ENCODE data around the gene ABCC5. TPM values are rescaled to one million over a fixed set of nuclear protein-coding genes. Genes with fewer than 3 reads are reported as not detected.
"Not testable (repeated sequence)": the region's sequence is repeated elsewhere in the genome, so short reads cannot be mapped to it uniquely, and the experiment has no call there.

Gene ABCC5
- total and polyA plus RNA-seq, 2 experiments from 2014 or later = 27.8 to 41.4 TPM

DNA sequence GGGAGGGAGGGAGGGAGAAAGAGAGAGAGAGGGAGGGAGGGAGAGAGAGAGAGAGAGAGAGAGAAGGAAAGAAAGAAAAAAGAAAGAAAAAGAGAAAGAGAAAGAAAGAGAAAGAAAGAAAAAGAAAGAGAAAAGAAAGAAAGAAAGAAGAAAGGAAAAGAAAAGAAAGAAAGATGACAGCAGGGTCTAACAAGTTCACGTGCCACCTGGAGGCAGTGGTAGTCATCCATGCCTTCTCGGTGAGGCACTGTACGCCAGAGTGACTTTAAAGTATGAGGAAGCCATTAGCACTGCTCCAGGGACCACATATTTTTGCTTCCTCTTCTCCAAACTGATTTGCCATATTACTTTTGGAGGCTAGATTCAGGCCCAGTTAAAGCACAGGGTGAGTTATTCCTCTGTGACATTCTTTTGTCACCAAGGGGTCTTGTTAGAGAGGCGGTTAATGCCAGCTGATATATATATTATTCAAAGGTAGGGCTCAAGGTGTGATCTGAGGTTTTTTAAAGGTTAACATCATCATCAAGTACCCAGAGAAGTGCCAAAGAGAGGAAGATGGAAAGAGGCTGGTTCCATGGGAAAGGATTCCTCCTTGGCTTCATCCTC is 13.6 kb upstream of the ABCC5 start, which contains the start of gene HTR3D:
TSS of gene HTR3D (plus strand) at position 556 of the 606 bp plus-strand sequence. CDS start at position 556, 0 bp downstream.
- no peak for DNase-seq (ENCODE audit: low spot score)
- H3K27ac ChIP-seq = no peak within 1 kb of the TSS
- no peaks in the 10 kb centered on the region for H3K36me3 ChIP-seq (replicated peaks; ENCODE audit: insufficient read depth, low read depth)
- no peak within 1 kb of the TSS for H3K4me3 ChIP-seq
- H3K4me2 ChIP-seq = no peak within 1 kb of the TSS
- TF ChIP-seq EZH2 (IDR thresholded peaks at IDR 0.05; ENCODE audit: borderline replicate concordance) (no peak), EZH2phosphoT487 (IDR thresholded peaks at IDR 0.05; ENCODE audit: low read depth, severe bottlenecking, unreplicated experiment) (no peak)
- H4K20me1 ChIP-seq (ENCODE audit: insufficient read depth, poor library complexity, severe bottlenecking) = no peaks in the 10 kb centered on the region
- H3K79me2 ChIP-seq = no peaks in the 10 kb centered on the region
- no peaks in the 10 kb centered on the region for H3K4me1 ChIP-seq (ENCODE audit: insufficient read depth)
- no peak within 1 kb of the TSS for H2AFZ ChIP-seq
- WGBS (ENCODE audit: low lambda C conversion rate, missing lambda C conversion rate) = 84% methylated on average over 4 of the region's 4 CpGs
- H3K9me3 ChIP-seq (ENCODE audit: low read depth) = no peaks in the 10 kb centered on the region
- H3K9me2 ChIP-seq (replicated peaks; ENCODE audit: insufficient read depth) = no peaks in the 10 kb centered on the region
- no peaks in the 10 kb centered on the region for H3K27me3 ChIP-seq

DNA sequence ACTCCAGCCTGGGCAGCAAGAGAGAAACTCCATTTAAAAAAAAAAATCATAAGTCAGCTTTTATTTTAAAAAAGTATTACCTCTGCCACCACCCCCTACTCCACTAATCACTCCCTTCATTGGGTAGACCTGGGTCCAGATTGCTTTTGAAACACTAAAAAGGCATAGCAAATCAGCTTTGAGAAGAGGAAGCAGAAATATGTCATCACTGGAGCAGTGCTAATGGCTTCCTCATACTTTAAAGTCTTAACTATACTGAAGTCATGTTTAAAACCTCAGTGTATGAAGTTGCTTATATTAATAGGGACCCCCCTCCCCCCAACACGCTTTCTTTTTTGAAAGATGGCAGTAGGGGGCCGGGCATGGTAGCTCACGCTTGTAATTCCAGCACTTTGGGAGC is 12.9 kb upstream of the ABCC5 start:
- no peak for DNase-seq (ENCODE audit: low spot score)
- Histone ChIP-seq H3K79me2 (no peaks in the 10 kb centered on the region), H3K4me3 (no peak overlapping the region), H3K27ac (no peak overlapping the region), H2AFZ (no peak overlapping the region), H3K4me1 (ENCODE audit: insufficient read depth) (no peaks in the 10 kb centered on the region), H3K4me2 (no peak overlapping the region), H4K20me1 (ENCODE audit: insufficient read depth, poor library complexity, severe bottlenecking) (no peaks in the 10 kb centered on the region), H3K27me3 (no peaks in the 10 kb centered on the region), H3K9me3 (ENCODE audit: low read depth) (no peaks in the 10 kb centered on the region), H3K9me2 (replicated peaks; ENCODE audit: insufficient read depth) (no peaks in the 10 kb centered on the region), H3K36me3 (replicated peaks; ENCODE audit: insufficient read depth, low read depth) (no peaks in the 10 kb centered on the region)
- 93% methylated on average over 3 of the region's 3 CpGs for WGBS (ENCODE audit: low lambda C conversion rate, missing lambda C conversion rate)
- TF ChIP-seq, protein P1, sequence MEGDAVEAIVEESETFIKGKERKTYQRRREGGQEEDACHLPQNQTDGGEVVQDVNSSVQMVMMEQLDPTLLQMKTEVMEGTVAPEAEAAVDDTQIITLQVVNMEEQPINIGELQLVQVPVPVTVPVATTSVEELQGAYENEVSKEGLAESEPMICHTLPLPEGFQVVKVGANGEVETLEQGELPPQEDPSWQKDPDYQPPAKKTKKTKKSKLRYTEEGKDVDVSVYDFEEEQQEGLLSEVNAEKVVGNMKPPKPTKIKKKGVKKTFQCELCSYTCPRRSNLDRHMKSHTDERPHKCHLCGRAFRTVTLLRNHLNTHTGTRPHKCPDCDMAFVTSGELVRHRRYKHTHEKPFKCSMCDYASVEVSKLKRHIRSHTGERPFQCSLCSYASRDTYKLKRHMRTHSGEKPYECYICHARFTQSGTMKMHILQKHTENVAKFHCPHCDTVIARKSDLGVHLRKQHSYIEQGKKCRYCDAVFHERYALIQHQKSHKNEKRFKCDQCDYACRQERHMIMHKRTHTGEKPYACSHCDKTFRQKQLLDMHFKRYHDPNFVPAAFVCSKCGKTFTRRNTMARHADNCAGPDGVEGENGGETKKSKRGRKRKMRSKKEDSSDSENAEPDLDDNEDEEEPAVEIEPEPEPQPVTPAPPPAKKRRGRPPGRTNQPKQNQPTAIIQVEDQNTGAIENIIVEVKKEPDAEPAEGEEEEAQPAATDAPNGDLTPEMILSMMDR (IDR thresholded peaks at IDR 0.05; ENCODE audit: poor library complexity) = no peak
- TF ChIP-seq EZH2phosphoT487 (IDR thresholded peaks at IDR 0.05; ENCODE audit: low read depth, severe bottlenecking, unreplicated experiment) (no peak), EZH2 (IDR thresholded peaks at IDR 0.05; ENCODE audit: borderline replicate concordance) (no peak)

DNA sequence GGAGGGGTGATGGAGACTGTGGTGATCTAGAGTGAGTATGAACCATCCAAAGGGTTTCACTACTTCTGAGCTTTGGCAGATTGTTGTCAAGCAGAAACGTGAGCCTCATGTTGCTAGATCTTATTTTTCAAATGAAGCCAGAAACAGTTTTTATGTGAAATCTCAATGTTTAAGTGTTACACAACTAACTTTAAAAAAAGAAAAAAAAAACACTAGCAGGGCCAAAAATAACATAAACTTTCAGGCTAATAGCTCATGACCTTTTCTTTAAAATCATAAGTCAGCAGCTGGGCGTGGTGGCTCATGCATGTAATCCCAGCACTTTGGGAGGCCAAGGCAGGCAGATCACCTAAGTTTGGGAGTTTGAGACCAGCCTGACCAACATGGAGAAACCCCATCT is 11.8 kb upstream of the ABCC5 start:
- no peaks in the 10 kb centered on the region for H3K27me3 ChIP-seq
- H3K4me2 ChIP-seq = no peak overlapping the region
- no peak overlapping the region for H2AFZ ChIP-seq
- H3K9me2 ChIP-seq (replicated peaks; ENCODE audit: insufficient read depth) = no peaks in the 10 kb centered on the region
- H3K79me2 ChIP-seq = no peaks in the 10 kb centered on the region
- DNase-seq (ENCODE audit: low spot score) = no peak
- H3K4me1 ChIP-seq (ENCODE audit: insufficient read depth) = no peaks in the 10 kb centered on the region
- no peak overlapping the region for H3K27ac ChIP-seq
- 100% methylated on average over 2 of the region's 2 CpGs for WGBS (ENCODE audit: low lambda C conversion rate, missing lambda C conversion rate)
- TF ChIP-seq EZH2 (IDR thresholded peaks at IDR 0.05; ENCODE audit: borderline replicate concordance) (no peak), EZH2phosphoT487 (IDR thresholded peaks at IDR 0.05; ENCODE audit: low read depth, severe bottlenecking, unreplicated experiment) (no peak)
- TF ChIP-seq, protein P1 (IDR thresholded peaks at IDR 0.05; ENCODE audit: poor library complexity) = no peak
- no peak overlapping the region for H3K4me3 ChIP-seq
- H3K36me3 ChIP-seq (replicated peaks; ENCODE audit: insufficient read depth, low read depth) = no peaks in the 10 kb centered on the region
- no peaks in the 10 kb centered on the region for H3K9me3 ChIP-seq (ENCODE audit: low read depth)
- no peaks in the 10 kb centered on the region for H4K20me1 ChIP-seq (ENCODE audit: insufficient read depth, poor library complexity, severe bottlenecking)

DNA sequence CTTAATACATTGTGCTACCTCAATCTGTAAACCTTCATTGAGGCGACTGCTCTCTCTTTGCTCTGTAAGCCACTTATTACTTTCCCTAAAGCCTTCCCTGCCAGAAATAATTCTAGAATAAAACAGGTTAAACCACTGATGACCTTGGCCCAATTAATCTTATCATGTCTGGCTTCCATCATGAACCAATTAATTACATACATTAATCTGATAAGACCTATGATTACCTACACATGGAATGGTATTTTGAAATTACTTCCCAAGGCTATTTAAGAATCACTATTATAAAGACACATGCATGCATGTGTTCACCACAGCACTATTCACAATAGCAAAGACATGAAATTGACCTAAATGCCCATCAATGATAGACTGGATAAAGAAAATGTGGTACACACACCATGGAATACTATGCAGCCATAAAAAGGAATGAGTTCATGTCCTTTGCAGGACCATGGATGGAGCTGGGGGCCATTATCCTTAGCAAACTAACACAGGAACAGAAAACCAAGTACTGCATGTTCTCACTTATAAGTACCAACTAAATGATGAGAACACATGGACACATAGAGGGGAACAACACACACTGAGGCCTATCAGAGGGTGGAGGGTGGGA is 10.7 kb upstream of the ABCC5 start:
- not testable (repeated sequence) for H3K9me3 ChIP-seq (ENCODE audit: low read depth); H2AFZ ChIP-seq; H3K79me2 ChIP-seq; H3K9me2 ChIP-seq (replicated peaks; ENCODE audit: insufficient read depth); H4K20me1 ChIP-seq (ENCODE audit: insufficient read depth, poor library complexity, severe bottlenecking); H3K36me3 ChIP-seq (replicated peaks; ENCODE audit: insufficient read depth, low read depth); H3K4me1 ChIP-seq (ENCODE audit: insufficient read depth); H3K27ac ChIP-seq; H3K27me3 ChIP-seq; H3K4me2 ChIP-seq; H3K4me3 ChIP-seq; DNase-seq (ENCODE audit: low spot score)
- WGBS (ENCODE audit: low lambda C conversion rate, missing lambda C conversion rate) = 100% methylated on average over 1 of the region's 1 CpG

- not testable (repeated sequence) for H3K36me3 ChIP-seq (replicated peaks; ENCODE audit: insufficient read depth, low read depth); H2AFZ ChIP-seq; H3K79me2 ChIP-seq; H3K4me1 ChIP-seq (ENCODE audit: insufficient read depth); DNase-seq (ENCODE audit: low spot score); H3K9me3 ChIP-seq (ENCODE audit: low read depth); H3K4me2 ChIP-seq; H3K27ac ChIP-seq; H3K4me3 ChIP-seq; H3K27me3 ChIP-seq; H4K20me1 ChIP-seq (ENCODE audit: insufficient read depth, poor library complexity, severe bottlenecking); H3K9me2 ChIP-seq (replicated peaks; ENCODE audit: insufficient read depth)
- WGBS (ENCODE audit: low lambda C conversion rate, missing lambda C conversion rate) = 68% methylated on average over 5 of the region's 5 CpGs
Measured at GRCh38 chr3:184025256-184025655, 7.6 kb upstream of the ABCC5 start.

All from hepatocyte (in vitro differentiated cells).